GM18861 (cell line): ENCODE results near the gene CH25H.

ENCODE experiments used
- ATAC-seq: cut with Tn5 transposase; IDR thresholded peaks from one replicate; pipeline ENCODE4 v1.9.1; 2021; ENCODE audit not compliant: unreplicated experiment

The CH25H gene

DNA sequence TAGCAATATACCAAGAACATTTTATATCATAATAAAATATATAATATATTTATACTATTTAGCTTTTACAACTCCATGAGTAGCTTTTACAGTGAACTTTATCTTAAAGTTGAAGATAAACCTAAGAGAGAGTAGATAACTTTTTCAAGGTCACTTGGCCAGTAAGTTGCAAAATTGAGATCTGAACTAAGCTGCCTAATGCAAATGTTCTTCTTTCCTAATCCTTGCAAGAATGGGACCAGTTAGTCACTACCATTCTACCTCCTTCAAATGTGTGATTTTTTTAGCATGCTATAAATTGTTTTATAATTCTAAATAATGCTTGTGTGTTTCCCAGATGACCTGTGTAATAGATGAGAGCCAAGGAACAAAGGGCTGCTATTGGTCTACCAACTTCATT, 47.8 kb downstream of the CH25H start:
- ATAC-seq = no peak

DNA sequence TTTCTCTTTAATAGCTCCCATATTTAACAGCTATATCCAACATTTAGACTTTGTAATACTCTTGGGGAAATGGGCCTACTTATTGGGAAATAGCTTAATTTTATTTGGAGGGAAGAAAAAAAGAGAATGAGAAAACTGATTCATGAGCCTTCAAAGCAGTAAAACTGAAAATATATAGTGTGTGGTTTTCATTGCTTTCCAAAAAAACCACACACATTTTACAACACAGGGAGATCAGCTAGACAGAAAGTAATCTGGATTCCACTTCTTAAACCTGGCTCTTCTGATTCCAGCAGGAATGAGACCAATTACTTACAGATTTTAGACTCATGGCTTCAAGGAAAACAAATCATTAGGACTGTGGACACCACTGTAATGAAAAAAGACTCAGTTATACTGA, 48.7 kb downstream of the CH25H start:
- no peak for ATAC-seq

DNA sequence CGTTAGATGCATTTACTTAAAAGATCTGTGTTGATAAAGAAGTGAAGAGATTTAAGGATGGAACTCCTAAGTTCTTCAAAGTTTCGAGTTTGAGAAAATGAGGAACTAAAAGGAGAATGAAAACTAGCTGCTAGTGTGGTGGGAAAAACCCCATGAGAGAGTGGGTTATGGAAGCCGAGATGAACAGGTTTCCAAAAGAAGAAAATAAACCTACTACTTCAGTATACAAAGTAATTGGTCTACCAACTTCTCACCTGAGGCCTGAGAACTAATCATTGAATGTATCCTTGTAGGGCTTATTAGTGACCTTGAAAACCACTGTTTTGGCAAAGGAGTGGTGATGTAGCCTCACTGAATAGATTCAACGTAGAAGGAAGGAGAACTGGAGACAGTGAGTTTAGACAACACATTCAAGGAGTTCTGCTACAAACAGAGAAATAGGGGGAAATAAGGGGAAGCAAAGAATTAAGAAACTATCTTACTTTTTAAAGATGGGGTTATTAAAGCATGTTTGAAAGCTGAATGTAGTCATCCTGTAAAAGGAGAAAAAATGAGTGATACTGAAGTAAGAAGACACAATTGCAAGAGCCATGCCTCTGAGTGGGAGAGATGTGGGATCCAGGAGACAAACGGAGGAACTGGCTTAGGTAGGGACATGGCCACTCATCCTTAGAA, 50.8 kb downstream of the CH25H start:
- no peak for ATAC-seq
